Activated gamma-delta T cell (primary cell): ENCODE results near the gene ADCY3.

Source experiments
- DNase-seq: peaks from one replicate; lab custom pipeline; 2025; lab: John Stamatoyannopoulos, UW

The ADCY3 gene

GRCh38 chr2:24926220-24926601 lies 6.2 kb upstream of the ADCY3 start:
- DNase-seq: no peak

DNA sequence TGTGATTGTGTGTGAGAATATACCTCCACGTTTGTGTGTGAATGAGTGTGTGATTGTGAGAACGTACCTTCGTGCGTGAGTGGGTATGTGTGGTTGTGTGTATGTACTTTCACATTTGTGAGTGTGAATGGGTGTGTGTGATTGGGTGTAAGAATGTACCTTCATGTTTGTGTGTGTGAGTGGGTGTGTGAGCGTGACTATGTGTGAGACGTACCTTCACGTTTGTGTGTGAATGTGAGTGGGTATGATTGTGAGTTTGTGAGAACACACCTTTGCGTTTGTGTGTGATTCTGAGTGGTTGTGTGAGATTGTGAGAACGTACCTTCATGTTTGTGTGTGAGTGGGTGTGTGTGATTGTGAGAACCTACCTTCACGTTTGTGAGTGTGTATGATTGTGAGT lies 5.8 kb upstream of the ADCY3 start:
- DNase-seq: no peak

DNA sequence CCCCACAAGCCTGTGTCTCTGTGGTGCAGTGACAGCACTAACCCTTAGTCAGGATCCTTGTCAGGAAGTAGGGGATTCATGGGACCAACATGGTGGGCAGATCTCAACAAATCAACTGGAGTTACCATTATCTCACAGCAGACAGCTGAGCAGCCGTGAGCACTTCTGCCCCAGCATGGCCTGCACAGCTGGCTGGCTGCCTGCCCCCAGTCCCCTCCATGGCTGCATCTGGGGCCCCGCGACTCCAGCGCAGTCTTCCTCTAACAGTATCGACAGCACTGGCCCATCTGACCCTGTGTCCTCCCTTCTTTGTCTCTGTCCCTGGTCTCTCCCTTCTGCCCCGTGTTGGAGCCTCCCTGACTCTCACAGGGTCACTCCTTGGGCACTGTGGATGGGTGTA lies 4.7 kb upstream of the ADCY3 start:
- no peak for DNase-seq

DNA sequence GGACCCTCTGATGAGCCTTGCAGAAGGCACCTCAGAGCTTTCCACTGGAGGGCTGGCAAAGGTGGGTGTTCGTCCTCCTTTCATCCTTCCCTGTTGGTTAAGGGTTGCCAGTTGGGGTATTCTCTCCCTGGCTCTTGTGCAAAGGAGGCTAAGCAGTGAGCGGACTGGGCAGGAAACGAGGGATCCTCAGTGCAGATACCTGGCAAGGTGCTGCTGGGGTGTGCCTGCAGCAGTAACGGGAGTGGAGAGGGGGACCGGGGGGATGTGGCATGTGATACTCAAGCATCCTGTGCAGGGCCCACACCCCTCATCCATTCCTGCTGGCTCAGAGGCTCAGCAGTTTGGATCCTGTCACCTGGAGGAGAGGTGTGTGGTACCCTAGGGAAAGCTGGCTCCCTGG lies 4.2 kb upstream of the ADCY3 start:
- DNase-seq: no peak

DNA sequence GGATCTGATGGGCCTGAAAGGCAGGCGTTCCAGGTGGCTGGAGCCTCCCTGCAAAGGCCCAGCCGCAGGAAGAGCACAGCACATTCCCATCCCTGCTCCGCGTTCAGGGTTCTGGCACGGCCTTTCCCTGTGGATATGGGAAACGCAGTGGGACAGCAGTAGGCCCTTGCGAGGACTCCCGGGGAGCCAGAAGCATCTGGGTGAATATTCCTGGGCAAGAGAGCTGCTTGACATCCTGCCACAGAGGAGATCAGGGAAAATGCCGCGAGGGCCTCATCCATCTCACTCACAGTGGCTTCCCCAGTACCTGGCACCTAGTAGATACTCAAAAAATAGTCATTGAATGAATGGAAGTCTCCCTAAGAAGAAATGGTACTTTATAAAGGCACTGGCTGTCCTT lies 3.1 kb upstream of the ADCY3 start:
- DNase-seq: no peak

DNA sequence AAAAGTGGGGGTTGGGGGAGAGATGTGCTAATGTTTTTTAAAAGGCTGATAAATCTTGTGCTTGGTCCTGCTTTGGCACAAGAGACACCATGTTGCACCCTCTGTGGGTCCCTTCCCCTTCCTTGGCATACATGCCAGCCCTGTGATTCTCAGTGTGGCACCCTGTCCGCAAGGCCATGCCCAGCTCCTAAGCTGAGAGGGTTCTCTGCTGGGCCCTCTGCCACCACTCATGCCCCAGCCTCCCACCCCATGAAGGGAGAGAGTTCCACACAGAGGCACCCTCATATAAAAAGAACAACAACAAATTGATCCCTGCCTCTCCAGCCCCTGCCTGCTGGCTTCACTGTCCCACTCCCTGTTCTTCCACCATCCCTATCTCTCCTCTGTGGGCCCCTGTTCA lies 2.5 kb upstream of the ADCY3 start:
- DNase-seq: no peak

- no peak for DNase-seq
Measured at GRCh38 chr2:24920809-24921441, 888 bp upstream of the ADCY3 start.

DNA sequence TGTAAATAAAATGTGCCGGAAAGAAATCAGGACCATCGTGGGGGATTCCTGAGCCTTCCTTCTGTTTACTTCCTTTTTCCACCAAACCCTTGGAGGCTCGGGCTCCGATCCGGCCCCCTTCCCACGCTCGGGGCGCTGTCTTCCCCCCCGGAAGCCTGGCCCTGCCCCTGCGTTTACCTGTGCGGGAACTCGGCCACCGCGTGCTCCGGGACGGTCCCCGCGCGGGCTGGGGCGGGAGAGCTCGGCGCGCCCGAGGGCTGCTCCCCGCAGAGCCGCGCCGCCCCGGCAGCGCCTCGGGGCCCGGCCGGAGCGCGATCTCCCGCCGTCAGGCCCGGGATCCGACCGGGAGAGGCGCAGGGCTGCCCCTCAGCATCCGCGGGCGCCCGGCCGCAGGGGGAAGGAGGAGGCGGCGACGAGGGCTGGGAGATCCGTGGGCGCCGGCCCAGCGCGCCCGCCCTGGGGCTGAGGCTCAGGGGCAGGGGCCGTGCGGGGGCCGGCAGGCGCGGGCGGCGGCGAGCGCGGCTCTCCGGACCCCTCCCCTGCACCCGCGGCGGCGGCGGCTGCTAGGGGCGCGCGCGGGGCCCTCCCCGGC lies 435 bp downstream of the ADCY3 start:
- DNase-seq: no peak

DNA sequence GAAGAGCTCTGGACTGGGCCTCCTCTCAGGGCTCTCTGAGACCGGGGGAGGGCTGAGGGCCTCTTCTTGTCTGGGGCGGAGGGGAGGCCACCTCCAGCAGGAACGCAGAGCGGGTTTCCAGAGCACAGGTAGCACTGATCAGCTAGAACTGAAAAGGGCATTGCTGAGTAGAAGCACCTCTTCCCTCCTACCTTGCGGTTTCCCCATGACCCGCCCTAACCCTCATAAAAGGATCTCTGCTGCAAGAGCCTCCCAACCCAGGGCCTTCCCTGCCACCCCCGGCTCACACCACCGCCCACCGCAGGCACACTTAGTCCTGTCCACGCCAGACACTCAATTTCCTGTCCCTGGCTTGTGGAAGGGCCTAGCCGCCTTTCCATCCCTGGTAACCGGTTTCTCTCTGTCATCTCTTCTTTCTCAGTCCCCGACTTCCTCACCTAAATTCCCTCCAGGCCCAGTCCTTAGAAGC lies 966 bp downstream of the ADCY3 start:
- peak; percentile 51 for DNase-seq

DNA sequence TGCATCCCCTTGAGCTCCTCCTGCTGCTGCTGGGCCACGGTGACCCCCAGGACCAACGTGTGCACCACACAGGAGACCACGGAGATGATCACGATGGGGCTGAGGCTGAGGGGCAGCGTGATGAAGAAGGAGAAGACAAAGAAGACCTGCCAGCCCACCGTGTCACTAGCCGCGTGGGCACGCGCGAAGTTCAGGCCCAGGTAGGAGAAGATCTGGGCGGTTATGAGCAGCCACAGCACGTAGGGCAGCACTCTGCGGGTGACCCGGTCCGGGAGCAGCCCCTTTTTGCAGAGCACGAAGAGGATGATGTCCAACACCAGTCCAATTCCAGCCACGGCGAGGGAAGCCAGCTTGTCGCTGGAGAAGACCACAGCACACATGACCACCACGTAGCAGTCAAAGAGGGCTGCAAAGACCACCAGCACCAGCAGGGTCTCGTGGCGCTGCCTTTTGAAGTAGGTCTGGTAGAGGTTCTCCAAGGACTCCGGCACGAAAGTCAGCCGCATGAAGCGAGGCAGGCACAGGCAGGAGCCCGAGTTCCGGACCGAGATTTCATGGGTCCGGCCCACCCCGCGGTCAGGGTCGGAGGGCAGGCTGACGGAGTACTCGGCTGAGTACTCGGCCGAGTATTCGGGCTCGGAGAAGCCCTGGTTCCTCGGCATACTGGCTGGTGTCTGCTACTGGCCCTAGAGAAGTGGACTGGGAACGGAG lies 1.6 kb downstream of the ADCY3 start:
- DNase-seq: no peak

- no peak for DNase-seq
Measured at GRCh38 chr2:24917731-24918325, 2.2 kb downstream of the ADCY3 start.

- no peak for DNase-seq
Measured at GRCh38 chr2:24917086-24917485, 3.0 kb downstream of the ADCY3 start.

- no peak for DNase-seq
Measured at GRCh38 chr2:24915796-24916195, 4.2 kb downstream of the ADCY3 start.

- no peak for DNase-seq
Measured at GRCh38 chr2:24915175-24915574, 4.9 kb downstream of the ADCY3 start.

DNA sequence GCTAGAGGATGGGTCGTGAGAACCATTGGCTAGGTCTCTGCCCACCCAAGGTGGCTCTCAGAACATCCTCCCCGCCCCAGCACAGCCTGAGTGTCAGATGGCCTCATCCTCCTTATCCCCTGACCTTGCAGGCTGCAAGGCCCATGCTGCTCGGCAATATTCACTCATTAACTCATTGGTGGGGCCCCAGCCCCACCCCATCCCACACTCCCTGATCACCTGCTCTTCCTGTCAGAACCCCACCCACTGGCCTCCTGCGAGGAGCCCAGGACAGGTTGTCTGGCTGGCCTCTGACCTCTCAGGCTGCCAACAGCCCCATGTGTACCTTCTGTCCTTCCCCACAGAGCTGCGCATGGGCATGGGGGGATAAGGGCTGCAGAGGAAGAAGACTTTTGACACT lies 5.3 kb downstream of the ADCY3 start:
- no peak for DNase-seq

GRCh38 chr2:24913911-24914310 lies 6.1 kb downstream of the ADCY3 start:
- no peak for DNase-seq

DNA sequence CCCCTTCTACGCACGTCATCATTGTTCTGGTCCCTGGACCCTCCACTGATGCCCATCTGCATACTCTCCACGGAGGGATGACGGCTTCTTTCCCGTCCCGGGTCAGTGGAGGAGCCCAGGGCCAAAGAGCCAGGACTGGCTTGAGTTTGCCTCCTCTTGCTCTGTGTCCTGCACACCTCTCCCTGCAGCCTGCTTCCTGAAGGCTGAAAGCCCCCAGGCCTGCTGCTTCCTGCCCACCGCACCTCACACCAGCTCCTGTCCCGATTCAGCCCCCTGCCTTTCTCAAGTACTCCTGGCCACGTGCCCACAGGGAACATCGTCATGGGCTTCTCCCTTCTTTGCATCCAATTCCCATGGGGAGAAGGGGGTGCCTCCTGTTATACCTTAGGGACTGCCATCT lies 7.1 kb downstream of the ADCY3 start:
- no peak for DNase-seq

DNA sequence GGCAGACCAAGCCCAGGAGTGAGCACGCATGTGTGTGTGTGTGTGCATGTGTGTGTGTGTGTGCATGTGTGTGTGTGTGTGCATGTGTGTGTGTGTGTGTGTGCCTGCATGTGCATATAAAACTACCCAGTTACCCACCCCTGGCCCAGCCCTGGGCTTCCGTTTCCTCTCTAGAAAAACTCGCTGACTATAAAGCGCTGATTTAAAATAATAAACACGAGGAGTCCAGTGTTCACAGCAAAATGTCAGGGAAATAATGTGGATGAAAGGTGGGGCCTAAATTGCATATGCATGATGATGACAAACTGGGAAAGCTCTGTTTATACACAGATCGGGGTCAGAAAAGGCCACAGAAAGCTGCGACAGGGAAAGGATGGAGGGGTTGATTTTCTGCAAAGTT lies 7.5 kb downstream of the ADCY3 start:
- no peak for DNase-seq

DNA sequence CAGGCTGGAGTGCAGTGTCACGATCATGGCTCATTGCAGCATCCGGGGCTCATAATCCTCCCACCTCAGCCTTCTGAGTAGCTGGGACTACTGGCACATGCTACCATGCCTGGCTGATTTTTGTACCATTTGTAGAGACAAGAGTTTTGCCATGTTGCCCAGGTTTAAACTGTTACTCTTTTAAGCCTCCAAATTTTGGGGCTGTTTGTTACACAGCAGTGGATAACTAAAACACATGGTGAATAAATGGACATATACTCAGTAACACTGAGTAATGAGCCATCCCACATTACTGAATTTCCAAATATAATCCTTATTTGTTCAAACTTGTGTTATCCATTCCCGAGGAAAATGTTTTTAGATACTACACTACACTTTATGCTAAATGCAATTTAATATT lies 9.8 kb downstream of the ADCY3 start:
- DNase-seq: no peak

GRCh38 chr2:24909555-24910177 lies 10.4 kb downstream of the ADCY3 start:
- no peak for DNase-seq

DNA sequence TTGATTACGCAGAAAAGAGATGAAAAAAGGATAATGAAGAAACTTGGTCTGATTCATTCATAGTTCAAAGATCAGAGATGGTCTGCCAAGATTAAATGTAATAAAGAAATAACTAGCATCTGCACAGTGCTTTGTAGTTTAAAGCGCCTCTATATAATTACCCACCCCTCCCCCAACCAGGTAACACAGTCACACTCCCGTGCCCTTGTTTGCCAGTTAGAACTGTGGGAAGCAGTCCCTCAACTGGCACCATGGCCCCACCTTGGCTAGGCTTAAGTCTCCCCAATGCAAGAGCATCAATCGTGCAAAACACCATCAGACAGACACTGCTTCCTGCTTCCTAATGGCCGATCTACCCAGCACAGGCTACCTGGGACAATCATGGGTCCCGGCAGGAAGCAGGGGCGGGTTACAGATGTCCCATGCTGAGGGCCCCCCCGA lies 11.6 kb downstream of the ADCY3 start:
- no peak for DNase-seq

GRCh38 chr2:24907116-24907515 lies 12.9 kb downstream of the ADCY3 start:
- DNase-seq: no peak

GRCh38 chr2:24906466-24906865 lies 13.6 kb downstream of the ADCY3 start:
- no peak for DNase-seq
